K562 (cell line): ENCODE data around the gene QSOX2.

Experiments
- FOSL1 ChIP-seq: fragments of 200-800 bp; sonication (Bioruptor generic); conservative IDR thresholded peaks from 2 replicates; pipeline ENCODE4 v1.6.1; 2016; ENCODE audit warnings: missing genetic modification characterization, missing compliant biosample characterization
- FUS ChIP-seq: fragments of 200-400 bp; formaldehyde crosslinking; optimal IDR thresholded peaks from 2 replicates; pipeline ENCODE3; 2017; ENCODE audit warnings: low read depth, low read length
- GABPB1 ChIP-seq: sonication (generic); formaldehyde crosslinking; IDR thresholded peaks from 2 replicates; pipeline ENCODE4 v1.8.0; 2022; ENCODE audit warnings: mild to moderate bottlenecking, missing genetic modification reagents
- KAT8 ChIP-seq: fragments of 450-650 bp; IDR thresholded peaks from 2 replicates; pipeline ENCODE4 v1.6.1; 2016; ENCODE audit warnings: low read depth, mild to moderate bottlenecking
- MCM5 ChIP-seq: fragments of 450-650 bp; IDR thresholded peaks from 2 replicates; pipeline ENCODE4 v1.6.1; 2016; ENCODE audit warnings: low read depth
- NFE2 ChIP-seq: IDR thresholded peaks from 2 replicates; pipeline ENCODE4 v1.6.1; 2014; ENCODE audit warnings: antibody characterized with exemption, low read depth
- NFYB ChIP-seq: IDR thresholded peaks from 2 replicates; pipeline ENCODE4 v1.6.1; 2011; ENCODE audit warnings: mild to moderate bottlenecking, moderate library complexity; ENCODE audit not compliant: insufficient read length; ENCODE audit errors: extremely low read depth
- NR2C2 ChIP-seq, 2 experiments: fragments of 200-800 bp in 1 of 2; sonication (Bioruptor generic) in 1 of 2; sonication (generic) in 1 of 2; formaldehyde crosslinking in 1 of 2; IDR thresholded peaks; 2 replicates each; pipeline versions ENCODE4 v1.6.1 to v1.8.0; 2016 to 2022; ENCODE audit warnings: mild to moderate bottlenecking in 1 of 2, missing compliant biosample characterization in 1 of 2, missing genetic modification characterization in 1 of 2, missing genetic modification reagents in 1 of 2
- STAT5B ChIP-seq: fragments of 250-450 bp; sonication (Bioruptor Pico); IDR thresholded peaks from 2 replicates; pipeline ENCODE4 v1.8.0; 2021; ENCODE audit warnings: mild to moderate bottlenecking, inconsistent platforms
- THRAP3 ChIP-seq: fragments of 450-650 bp; IDR thresholded peaks from 2 replicates; pipeline ENCODE4 v1.6.1; 2016; ENCODE audit warnings: mild to moderate bottlenecking, inconsistent platforms, borderline replicate concordance
- ZC3H4 ChIP-seq: sonication (generic); formaldehyde crosslinking; IDR thresholded peaks from 2 replicates; pipeline ENCODE4 v1.9.0; 2021; ENCODE audit warnings: missing genetic modification reagents, borderline replicate concordance
- TF ChIP-seq, protein P1 (sequence below): sonication (generic); formaldehyde crosslinking; IDR thresholded peaks from 2 replicates; pipeline ENCODE4 v1.8.1; 2022; ENCODE audit warnings: missing genetic modification reagents

DNA sequence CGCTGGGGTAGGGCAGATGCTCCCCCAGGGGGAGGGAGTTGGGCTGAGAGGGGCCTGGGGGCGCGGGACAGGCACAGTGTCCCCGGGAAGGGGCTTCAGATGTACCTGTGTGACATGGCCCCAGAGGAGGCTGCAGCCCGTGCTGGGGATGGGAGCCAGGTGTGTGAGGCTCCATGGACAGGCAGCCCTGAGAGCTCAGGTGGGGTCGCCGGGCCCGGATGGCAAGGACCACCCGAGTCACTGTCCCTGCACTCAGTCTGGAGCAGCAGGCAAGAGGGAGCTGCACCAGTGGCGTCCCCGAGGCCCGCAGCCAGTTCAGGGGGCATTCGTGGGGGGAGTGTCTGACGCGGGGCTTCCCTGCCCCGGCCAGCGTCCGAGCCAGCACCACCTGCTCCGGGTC lies 39.3 kb upstream of the QSOX2 start:
- TF ChIP-seq NFYB: no peak
- TF ChIP-seq GABPB1 (CRISPR knock-in tag): no peak
- no peak for TF ChIP-seq FUS
- no peak for TF ChIP-seq MCM5
- no peak for TF ChIP-seq KAT8
- TF ChIP-seq, protein P1, sequence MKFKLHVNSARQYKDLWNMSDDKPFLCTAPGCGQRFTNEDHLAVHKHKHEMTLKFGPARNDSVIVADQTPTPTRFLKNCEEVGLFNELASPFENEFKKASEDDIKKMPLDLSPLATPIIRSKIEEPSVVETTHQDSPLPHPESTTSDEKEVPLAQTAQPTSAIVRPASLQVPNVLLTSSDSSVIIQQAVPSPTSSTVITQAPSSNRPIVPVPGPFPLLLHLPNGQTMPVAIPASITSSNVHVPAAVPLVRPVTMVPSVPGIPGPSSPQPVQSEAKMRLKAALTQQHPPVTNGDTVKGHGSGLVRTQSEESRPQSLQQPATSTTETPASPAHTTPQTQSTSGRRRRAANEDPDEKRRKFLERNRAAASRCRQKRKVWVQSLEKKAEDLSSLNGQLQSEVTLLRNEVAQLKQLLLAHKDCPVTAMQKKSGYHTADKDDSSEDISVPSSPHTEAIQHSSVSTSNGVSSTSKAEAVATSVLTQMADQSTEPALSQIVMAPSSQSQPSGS (CRISPR knock-in tag): no peak
- TF ChIP-seq FOSL1: no peak
- TF ChIP-seq THRAP3: no peak
- TF ChIP-seq NR2C2 (CRISPR knock-in tag; IDR thresholded peaks at IDR 0.05): no peak
- no peak for TF ChIP-seq NR2C2 (tag; IDR thresholded peaks at IDR 0.05)
- TF ChIP-seq NFE2: no peak
- no peak for TF ChIP-seq STAT5B (CRISPR knock-in tag)
- TF ChIP-seq ZC3H4 (CRISPR knock-in tag): no peak
